HEK293 (cell line): ENCODE data around the gene ANKRD65.

Source experiments
- ATF2 ChIP-seq: fragments of 450-650 bp; formaldehyde crosslinking; IDR thresholded peaks from 2 replicates; pipeline ENCODE4 v1.5.1; 2016; ENCODE audit warnings: missing biosample characterization, missing genetic modification characterization, low read depth
- HOXC10 ChIP-seq: sonication (generic); formaldehyde crosslinking; IDR thresholded peaks from 2 replicates; pipeline ENCODE4 v1.8.1; 2023; ENCODE audit warnings: mild to moderate bottlenecking, missing genetic modification reagents
- KLF9 ChIP-seq: fragments of 450-650 bp; formaldehyde crosslinking; IDR thresholded peaks from 2 replicates; pipeline ENCODE4 v1.5.1; 2016; ENCODE audit warnings: missing biosample characterization, missing genetic modification characterization, low read depth
- PATZ1 ChIP-seq: fragments of 450-650 bp; formaldehyde crosslinking; IDR thresholded peaks from 2 replicates; pipeline ENCODE4 v1.5.1; 2016; ENCODE audit warnings: missing biosample characterization, missing genetic modification characterization
- TCF7L2 ChIP-seq: IDR thresholded peaks from 2 replicates; pipeline ENCODE4 v1.6.1; 2011; ENCODE audit warnings: low read depth, mild to moderate bottlenecking, inconsistent platforms, low read length, moderate library complexity, borderline replicate concordance
- YY1 ChIP-seq: fragments of 450-650 bp; formaldehyde crosslinking; IDR thresholded peaks from 2 replicates; pipeline ENCODE4 v1.5.1; 2018; ENCODE audit warnings: missing biosample characterization, missing genetic modification characterization
- ZNF416 ChIP-seq: fragments of 450-650 bp; formaldehyde crosslinking; IDR thresholded peaks from 2 replicates; pipeline ENCODE4 v1.5.1; 2016; ENCODE audit warnings: missing biosample characterization, missing genetic modification characterization
- ZNF558 ChIP-seq: fragments of 450-650 bp; formaldehyde crosslinking; IDR thresholded peaks from 2 replicates; pipeline ENCODE4 v1.5.1; 2016; ENCODE audit warnings: missing biosample characterization, missing genetic modification characterization
- ZNF621 ChIP-seq: fragments of 450-650 bp; formaldehyde crosslinking; IDR thresholded peaks from 2 replicates; pipeline ENCODE4 v1.5.1; 2017; ENCODE audit warnings: missing biosample characterization, missing genetic modification characterization
- ZNF792 ChIP-seq: fragments of 450-650 bp; formaldehyde crosslinking; IDR thresholded peaks from 2 replicates; pipeline ENCODE4 v1.5.1; 2016; ENCODE audit warnings: missing biosample characterization, missing genetic modification characterization
- TF ChIP-seq, protein P1 (sequence below): fragments of 450-650 bp; formaldehyde crosslinking; IDR thresholded peaks from 2 replicates; pipeline ENCODE4 v1.5.1; 2016; ENCODE audit warnings: missing biosample characterization, missing genetic modification characterization

DNA sequence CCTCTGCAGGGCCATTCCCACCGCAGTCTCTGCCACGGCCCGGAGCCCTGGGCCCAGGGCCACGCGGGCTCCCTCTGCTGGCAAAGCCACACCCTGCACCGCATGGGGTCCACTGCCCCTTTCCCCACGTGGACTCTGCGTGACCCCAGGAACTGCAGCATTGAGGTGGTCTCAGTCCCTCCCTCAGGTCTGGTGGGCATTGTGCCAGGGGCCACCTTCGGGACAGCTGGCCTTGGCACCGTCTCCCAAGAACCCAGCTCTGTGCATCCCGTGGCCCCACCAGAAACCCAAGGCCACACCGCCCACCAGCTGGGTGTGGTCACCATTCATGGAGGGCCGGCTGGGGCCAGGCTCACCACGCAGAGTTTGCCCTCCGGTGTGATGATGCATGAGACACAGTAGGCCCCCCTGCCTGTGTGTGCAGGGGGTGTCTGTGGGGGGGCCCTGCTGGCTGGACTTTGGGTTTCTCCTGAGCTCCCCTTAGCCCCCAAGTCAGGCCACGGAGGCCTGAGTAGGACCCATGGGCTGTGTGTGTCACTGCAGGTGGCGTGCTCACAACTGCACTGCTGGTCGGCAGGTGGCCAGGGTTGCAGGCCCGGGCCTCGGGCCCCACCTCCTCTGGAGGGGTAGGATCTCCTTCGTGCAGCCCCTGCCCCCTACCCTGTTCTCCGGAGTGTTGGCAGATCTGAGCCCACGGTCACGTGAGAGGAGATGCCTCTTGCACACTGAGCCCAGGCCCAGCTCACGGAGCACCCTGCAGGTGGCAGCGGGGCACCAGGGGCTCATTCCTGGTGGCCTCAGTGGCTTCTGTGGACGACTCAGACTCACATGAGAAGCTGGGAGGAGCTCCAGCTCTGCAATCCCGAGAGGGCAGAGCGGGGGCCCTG is 20.2 kb upstream of the ANKRD65 start:
- TF ChIP-seq, protein P1, sequence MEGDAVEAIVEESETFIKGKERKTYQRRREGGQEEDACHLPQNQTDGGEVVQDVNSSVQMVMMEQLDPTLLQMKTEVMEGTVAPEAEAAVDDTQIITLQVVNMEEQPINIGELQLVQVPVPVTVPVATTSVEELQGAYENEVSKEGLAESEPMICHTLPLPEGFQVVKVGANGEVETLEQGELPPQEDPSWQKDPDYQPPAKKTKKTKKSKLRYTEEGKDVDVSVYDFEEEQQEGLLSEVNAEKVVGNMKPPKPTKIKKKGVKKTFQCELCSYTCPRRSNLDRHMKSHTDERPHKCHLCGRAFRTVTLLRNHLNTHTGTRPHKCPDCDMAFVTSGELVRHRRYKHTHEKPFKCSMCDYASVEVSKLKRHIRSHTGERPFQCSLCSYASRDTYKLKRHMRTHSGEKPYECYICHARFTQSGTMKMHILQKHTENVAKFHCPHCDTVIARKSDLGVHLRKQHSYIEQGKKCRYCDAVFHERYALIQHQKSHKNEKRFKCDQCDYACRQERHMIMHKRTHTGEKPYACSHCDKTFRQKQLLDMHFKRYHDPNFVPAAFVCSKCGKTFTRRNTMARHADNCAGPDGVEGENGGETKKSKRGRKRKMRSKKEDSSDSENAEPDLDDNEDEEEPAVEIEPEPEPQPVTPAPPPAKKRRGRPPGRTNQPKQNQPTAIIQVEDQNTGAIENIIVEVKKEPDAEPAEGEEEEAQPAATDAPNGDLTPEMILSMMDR (tag by site-specific recombination): peak; percentile 93
- TF ChIP-seq KLF9 (peak; percentile 75), PATZ1 (tag by site-specific recombination) (no peak; the same call in 1 of the 2 replicates), ZNF558 (no peak), HOXC10 (CRISPR knock-in tag) (no peak), ZNF621 (tag by site-specific recombination) (no peak), ZNF792 (tag by site-specific recombination) (no peak), YY1 (tag by site-specific recombination) (no peak), TCF7L2 (no peak), ATF2 (tag by site-specific recombination) (no peak), ZNF416 (tag by site-specific recombination) (no peak)
